Hepatic stellate cell (primary cell): ENCODE measurements around the gene DAPK3.
A peak's percentile ranks its signal among the peaks of the same experiment; 100 is the strongest.
"Not testable (repeated sequence)": the region's sequence is repeated elsewhere in the genome, so short reads cannot be mapped to it uniquely, and the experiment has no call there.

ENCODE experiments used
- DNase-seq: peaks from one replicate; pipeline ENCODE4 v3.0.0; 2011; ENCODE audit warnings: low spot score

Gene DAPK3

DNA sequence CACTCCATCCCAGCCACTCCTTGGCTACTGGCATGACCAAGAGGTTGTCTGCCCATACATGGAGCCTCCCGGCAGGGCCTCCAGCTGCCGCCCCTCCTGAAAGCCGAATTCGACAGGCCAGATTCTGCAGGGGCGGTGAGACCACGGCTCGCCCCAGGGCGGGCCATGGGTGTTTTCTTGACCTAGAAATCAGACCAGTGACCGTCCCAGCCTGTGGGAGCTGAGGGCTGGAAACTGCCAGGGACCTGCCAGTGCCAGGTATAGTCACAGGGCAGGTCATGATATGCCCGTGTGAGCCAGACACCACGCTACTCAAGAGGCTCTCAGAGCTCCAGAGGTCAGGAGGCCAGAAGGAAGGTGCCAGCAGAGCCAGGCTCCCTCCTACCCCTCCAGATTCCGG, 16.8 kb downstream of the DAPK3 start:
- DNase-seq: no peak

DNA sequence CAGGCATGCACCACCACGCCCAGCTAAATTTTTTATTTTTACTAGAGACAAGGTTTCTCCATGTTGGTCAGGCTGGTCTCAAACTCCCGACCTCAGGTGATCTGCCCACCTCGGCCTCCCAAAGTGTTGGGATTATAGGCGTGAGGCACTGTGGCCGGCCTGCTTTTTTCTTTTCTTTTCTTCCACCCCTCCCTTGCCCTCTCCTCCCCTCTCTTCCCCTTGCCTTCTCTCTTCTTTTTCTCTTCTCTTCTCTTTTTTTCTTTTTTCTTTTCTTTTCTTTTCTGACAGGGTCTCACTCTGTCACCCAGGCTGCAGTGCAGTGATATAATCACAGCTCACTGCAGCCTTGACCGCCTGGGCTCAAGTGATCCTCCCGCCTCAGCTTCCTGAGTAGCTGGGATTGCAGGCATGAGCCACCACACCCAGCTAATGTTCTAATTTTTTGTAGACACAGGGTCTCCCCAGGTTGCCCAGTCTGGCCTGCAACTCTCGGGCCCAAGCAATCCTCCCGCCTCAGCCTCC, 18.1 kb downstream of the DAPK3 start:
- DNase-seq: not testable (repeated sequence)

DNA sequence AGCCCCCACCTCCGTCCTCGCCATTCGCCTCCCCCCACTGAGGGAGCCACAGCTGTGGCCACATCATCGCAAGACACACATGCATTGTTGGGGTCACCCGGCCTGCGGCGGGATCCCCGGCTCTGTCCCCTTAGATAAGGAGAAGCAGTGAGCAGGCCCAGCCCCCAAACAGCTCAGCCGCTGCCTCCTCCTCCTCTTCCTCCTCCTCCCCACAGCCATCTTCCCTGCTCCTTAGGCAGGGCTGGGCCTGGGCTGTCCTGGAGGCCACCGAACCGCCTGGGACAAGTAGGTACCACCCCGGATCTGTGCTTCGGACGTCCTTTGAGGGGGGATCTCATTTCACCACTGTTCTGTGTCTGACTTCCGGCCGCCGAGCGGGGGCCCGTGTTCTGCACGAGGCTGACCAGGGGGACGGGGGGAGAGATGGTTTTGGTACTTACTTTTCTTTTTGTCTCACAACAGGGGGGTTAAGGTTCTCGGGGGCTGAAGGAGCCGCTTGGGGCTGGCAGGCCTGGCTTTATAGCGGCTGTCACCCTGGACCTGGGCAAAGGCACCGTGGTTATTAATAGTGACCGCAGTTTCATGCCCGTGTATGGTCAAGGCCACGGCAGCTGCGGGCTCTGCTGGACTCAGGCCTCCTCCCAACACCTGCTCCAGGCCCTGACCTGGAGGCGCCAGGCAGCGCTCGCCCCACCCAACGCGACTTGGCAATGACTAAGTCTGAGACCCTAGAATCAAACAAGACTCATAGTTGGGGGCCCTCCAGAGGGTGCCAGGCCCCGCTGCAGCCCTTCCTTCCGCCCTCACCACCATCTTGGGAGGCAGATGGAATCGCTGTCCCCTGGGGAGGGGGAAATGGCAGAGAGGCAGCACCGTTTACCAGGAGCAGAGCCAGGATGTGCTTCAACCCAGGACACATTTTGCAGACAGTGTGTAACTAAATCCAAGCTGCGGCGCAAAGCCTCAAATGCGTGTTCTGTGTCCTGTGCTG, 19.7 kb downstream of the DAPK3 start:
- no peak for DNase-seq

- no peak for DNase-seq
Measured at GRCh38 chr19:3949997-3950859, 20.7 kb downstream of the DAPK3 start.

DNA sequence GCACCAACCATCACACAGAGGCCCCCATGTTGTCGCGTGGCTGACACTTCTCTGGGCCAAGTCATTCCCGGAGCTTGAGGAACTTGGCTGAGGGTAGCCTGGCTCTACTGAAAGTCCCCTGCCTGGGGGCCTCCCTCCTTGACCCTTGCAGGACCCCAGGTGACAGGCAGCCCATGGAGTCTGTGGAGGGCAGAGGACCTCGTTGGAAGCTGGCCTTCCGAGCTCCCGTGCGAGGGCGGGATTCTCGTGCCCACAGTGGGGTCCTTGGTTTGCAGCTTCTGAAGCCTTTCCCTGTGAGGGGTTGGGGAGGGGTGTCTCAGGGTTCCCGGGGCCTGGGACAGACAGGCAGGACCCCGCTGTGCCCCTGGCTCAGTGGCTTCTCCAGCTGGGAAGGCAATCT, 21.6 kb downstream of the DAPK3 start:
- DNase-seq: no peak

GRCh38 chr19:3947316-3947933, 23.5 kb downstream of the DAPK3 start:
- not testable (repeated sequence) for DNase-seq

DNA sequence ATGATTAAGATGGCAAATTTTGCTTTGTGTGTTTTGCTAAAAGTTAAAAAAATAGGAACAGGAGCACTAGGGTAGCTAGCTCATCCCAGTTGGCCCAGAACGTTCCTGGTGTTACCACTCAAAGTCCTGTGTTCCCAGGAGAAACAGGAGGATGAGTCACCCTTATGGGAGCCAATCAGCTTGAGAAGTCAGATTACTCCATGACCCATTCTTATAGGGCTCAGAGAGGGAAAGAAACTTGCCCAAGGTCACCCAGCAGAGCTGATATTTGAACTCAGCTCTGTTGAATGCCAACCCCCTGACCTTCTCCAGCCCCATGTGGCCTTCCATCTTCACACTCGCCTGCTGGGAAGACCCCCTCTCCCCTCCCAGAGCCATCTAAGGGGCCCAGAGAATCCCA, 25.1 kb downstream of the DAPK3 start:
- DNase-seq: peak; percentile 77

DNA sequence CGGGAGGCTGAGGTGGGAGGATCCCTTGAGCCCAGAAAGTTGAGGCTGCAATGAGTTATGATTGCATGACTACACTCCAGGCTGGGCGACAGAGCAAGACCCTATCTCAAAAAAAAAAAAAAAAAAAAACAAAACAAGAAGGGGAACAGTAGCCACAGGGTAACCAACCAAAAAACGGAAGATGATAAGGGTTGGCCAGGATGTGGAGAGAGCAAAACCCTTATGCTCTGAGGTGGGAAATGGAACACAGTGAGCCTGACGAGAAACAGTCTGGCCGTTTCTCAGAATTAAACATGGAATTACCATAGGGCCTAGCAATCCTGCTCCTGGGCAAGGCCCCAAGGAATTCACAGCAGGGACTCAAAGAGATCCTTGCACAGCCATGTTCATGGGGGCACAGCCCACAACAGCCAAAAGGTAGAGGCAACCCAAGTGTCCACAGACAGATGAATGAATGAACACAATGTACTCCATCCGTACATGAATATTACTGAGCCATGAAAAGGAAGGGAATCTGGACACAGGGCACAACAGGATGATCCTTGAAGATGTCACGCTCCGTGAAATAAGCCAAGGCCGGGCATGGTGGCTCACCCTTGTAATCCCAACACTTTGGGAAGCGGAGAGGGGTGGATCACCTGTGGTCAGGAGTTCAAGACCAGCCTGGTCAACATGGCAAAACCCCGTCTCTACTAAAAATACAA, 26.7 kb downstream of the DAPK3 start:
- DNase-seq: no peak

GRCh38 chr19:3942790-3943409, 28.0 kb downstream of the DAPK3 start:
- no peak for DNase-seq

DNA sequence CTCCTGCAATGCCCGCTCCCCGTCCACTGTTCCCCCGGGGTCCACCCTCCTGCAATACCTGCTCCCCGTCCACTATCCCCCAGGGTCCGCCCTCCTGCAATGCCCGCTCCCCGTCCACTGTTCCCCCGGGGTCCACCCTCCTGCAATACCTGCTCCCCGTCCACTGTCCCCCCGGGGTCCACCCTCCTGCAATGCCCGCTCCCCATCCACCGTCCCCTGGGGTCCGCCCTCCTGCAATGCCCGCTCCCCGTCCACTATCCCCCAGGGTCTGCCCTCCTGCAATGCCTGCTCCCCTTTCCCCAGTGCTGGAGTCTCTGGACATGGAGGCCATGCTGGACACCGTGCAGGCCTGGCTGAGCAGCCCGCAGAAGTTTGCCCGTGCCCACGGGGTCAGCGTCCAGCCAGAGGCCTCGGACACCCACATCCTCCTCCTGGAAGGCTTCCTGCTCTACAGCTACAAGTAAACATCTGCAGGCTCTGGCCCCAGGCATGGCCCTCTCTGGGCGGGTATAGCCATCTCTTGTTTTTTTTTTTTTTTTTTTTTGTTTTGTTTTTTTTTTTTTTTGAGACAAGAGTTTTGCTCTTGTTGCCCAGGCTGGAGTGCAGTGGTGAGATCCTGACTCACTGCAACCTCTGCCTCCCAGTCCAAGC, 32.5 kb downstream of the DAPK3 start:
- not testable (repeated sequence) for DNase-seq

DNA sequence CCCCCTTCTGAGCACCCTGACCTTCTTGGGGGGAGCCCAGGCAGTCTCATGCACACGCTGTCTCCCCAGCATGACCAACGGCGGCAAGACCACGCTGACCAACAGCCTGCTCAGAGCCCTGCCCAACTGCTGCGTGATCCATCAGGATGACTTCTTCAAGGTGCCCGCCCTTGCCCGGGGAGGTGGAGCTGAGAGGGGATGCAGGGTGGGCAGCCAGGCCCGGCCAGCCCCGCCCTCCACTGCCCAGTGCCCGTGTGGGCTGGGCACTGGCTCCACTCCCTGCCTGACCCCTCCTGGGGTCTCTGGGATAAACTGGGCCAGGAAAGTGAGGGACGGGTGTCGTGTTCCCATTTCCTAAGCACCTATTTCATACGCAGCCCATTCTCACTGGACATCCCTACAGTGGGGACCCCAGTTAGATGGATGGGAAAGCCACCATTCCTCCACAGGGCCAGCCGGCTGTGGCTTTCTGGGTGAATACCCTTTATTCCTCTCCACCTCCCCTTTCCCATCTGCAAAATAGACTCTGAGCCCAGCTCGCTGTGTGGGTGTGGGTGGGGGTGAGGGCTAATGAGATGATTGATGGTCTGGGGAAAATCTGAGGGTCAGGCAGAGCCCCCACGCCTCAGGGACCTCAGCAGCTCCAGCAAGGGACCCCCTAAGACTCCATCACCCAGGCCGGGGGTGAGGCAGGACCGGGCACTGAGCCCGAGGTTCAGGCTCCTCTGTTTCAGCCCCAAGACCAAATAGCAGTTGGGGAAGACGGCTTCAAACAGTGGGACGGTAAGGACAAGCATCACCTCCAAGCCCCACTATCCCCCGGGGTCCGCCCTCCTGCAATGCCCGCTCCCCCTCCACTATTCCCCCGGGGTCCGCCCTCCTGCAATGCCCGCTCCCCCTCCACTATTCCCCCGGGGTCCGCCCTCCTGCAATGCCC, 34.1 kb downstream of the DAPK3 start:
- DNase-seq: no peak

GRCh38 chr19:3932931-3933810, 37.7 kb downstream of the DAPK3 start, which contains the start of gene NMRK2:
TSS of gene NMRK2 (plus strand) at chr19:3933069. CDS start at chr19:3933672, 603 bp downstream.
- DNase-seq: no peak

DNA sequence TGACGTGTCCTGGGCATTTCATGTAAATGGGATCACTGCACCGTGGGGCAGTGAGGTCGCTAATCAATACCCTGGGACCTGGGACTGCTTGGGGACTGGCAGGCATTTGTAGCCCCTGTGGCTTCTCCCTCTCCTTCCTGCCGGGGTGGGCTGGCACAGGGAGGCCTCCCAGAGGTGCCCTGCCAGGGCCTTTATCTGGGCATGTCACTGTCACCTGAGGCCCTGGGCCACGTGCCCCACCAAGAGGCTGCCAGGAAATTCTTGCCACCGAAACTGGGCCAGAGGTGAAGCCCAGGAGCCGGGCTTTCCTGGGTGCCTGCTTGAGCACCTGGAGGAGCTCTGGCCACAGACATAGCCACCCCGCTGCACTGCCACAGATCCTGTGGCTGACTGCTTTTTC, 39.9 kb downstream of the DAPK3 start:
- no peak for DNase-seq

DNA sequence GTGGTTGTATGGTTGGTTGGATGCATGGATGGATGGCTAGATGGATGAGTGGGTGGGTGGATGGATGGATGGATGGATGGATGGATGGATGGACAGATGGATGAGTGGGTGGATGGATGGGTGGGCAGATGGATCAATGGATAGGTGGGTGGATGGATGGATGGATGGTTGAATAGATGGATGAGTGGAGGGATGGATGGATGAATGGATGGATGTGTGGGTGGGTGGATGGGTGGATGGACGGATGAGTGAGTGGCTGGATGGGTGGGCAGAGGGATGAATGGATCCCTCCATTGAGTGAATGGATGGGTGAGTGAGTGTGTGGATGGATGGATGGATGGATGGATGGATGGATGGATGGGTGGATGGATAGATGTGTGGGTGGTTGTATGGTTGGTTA, 47.0 kb downstream of the DAPK3 start:
- no peak for DNase-seq

DNA sequence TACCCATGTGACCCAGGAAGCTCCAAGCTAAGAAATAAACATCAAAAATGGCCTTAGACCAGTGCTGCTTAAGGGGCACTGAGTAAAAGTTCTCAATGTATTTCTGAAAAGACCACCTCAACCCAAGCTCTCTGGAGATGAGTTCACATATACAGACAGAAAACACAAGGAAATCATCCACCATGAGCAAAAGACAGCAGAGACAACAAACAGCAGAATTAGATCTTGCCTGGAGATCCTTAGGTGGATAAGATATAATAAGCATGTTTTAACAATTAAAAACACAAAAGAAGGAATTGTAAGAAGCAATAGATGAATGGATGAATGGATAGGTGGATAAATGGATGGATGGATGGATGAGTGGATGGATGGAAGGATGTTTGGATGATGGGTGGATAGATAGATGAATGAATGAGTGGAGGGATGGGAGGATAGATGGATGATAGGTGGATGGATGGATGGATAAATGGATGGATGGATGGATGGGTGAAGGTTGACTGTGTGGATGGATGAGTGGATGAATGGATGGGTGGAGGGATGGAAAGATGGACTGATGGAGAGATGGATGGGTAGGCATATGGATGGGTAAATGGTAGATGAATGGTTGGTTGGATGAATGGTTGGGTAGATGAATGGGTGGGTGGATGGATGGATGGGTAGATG, 47.7 kb downstream of the DAPK3 start:
- no peak for DNase-seq

DNA sequence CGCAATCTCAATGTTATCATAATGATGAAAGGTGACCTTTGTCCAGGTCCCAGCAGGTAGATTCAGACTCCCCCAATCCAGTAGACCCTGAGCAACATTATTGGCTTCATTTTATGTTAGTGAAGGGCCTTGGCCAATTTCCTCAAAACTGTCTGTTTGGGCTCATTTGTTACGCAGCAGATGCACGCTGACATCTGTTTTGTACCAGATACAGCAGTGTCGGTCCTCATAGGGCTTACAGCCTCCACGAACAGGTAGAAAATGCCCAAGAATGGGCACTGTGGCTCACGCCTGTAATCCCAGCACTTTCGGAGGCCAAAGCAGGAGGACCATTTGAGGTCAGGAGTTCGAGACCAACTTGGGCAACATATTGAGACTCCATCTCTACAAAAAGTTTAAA, 51.1 kb downstream of the DAPK3 start:
- no peak for DNase-seq

DNA sequence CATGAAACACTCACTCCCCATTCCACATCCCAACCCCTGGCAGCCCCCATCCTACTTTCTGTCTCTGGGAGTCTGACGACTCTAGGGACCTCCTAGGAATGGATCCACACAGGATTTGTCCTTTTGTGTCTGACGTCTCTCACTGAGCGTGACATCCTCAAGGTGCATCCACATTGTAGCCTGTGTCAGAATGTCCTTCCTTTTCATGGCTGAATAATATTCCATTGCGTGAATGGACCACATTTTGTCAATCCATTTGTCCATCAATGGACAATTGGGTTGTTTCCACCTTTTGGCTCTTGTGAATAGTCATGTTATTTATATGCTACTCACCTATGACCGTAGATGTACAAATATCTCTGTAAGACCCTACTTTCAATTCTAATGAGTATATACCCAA, 54.9 kb downstream of the DAPK3 start:
- DNase-seq: no peak

DNA sequence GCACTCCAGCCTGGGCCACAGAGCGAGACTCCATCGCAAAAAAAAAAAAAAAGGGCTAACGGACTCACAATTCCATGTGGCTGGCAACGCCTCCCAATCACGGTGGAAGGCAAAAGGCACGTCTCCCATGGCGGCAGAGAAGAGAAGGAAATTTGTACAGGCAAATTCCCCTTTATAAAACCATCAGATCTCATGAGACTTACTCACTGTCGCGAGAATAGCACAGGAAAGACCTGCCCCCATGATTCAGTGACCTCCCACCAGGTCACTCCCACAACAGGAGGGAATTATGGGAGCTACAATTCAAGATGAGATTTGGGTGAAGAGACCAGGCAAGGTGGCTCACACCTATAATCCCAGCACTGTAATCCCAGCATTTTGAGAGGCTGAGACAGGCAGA, 56.7 kb downstream of the DAPK3 start:
- no peak for DNase-seq
